Osteoblast (primary cell): ENCODE data around the gene CGB3. TPM values are rescaled to one million over a fixed set of nuclear protein-coding genes. Genes with fewer than 3 reads are reported as not detected.

ENCODE experiments used
- DNase-seq: peaks from one replicate; pipeline ENCODE4 v3.0.0; 2011; ENCODE audit warnings: low spot score, mixed read lengths; ENCODE audit not compliant: insufficient read length; ENCODE audit errors: missing footprints
- H2AFZ ChIP-seq: 2 replicates; pipeline ENCODE4 v1.6.0; 2011; ENCODE audit warnings: mild to moderate bottlenecking, low read length
- H3K27ac ChIP-seq: 2 replicates; pipeline ENCODE4 v1.5.1; 2011; ENCODE audit warnings: mild to moderate bottlenecking, low read depth, low read length, moderate library complexity
- H3K27me3 ChIP-seq: 2 replicates; pipeline ENCODE4 v1.6.0; 2012; ENCODE audit warnings: mild to moderate bottlenecking, control low read depth, inconsistent platforms, low read length, moderate library complexity; ENCODE audit not compliant: insufficient read depth
- H3K36me3 ChIP-seq: 2 replicates; pipeline ENCODE4 v1.5.1; 2011; ENCODE audit warnings: mild to moderate bottlenecking, low read length, control low read depth, moderate library complexity; ENCODE audit not compliant: insufficient read depth
- H3K4me1 ChIP-seq: 2 replicates; pipeline ENCODE4 v1.5.1; 2011; ENCODE audit warnings: mild to moderate bottlenecking, low read length, control low read depth, moderate library complexity; ENCODE audit not compliant: insufficient read depth
- H3K4me2 ChIP-seq: 2 replicates; pipeline ENCODE4 v1.6.0; 2011; ENCODE audit warnings: mild to moderate bottlenecking, low read length; ENCODE audit not compliant: insufficient read depth
- H3K4me3 ChIP-seq: fragments of 200-600 bp; sonication (generic); 3 replicates; pipeline ENCODE4 v1.5.1; 2012; ENCODE audit warnings: mild to moderate bottlenecking, low read length, inconsistent platforms; ENCODE audit not compliant: insufficient read depth
- H3K79me2 ChIP-seq: 2 replicates; pipeline ENCODE4 v1.6.0; 2012; ENCODE audit warnings: mild to moderate bottlenecking, low read length, control low read depth, inconsistent platforms; ENCODE audit not compliant: insufficient read depth
- H3K9me3 ChIP-seq: 2 replicates; pipeline ENCODE4 v1.5.1; 2011; ENCODE audit warnings: low read depth, low read length, control low read depth
- H4K20me1 ChIP-seq: 2 replicates; pipeline ENCODE4 v1.6.0; 2012; ENCODE audit warnings: mild to moderate bottlenecking, low read length, control low read depth; ENCODE audit not compliant: insufficient read depth
- total RNA-seq: library from RNA; depleted of rRNA; stranded (reverse); fragments of >200 nt; gene quantifications from 2 replicates; pipeline ENCODE4 v1.2.3, GENCODE V29; 2012
- TF ChIP-seq, protein P1 (sequence below): IDR thresholded peaks from 2 replicates; pipeline ENCODE4 v1.5.1; 2011; ENCODE audit warnings: mild to moderate bottlenecking, low read depth, low read length, moderate library complexity; ENCODE audit errors: extremely low read depth

Gene CGB3
- total RNA-seq, 1 donor = not detected

- TF ChIP-seq, protein P1, sequence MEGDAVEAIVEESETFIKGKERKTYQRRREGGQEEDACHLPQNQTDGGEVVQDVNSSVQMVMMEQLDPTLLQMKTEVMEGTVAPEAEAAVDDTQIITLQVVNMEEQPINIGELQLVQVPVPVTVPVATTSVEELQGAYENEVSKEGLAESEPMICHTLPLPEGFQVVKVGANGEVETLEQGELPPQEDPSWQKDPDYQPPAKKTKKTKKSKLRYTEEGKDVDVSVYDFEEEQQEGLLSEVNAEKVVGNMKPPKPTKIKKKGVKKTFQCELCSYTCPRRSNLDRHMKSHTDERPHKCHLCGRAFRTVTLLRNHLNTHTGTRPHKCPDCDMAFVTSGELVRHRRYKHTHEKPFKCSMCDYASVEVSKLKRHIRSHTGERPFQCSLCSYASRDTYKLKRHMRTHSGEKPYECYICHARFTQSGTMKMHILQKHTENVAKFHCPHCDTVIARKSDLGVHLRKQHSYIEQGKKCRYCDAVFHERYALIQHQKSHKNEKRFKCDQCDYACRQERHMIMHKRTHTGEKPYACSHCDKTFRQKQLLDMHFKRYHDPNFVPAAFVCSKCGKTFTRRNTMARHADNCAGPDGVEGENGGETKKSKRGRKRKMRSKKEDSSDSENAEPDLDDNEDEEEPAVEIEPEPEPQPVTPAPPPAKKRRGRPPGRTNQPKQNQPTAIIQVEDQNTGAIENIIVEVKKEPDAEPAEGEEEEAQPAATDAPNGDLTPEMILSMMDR = no peak
- peaks cover 10% of the 10 kb centered on the region for H4K20me1 ChIP-seq
- H2AFZ ChIP-seq = no peak overlapping the region
- H3K27ac ChIP-seq = no peak overlapping the region
- no peak overlapping the region for H3K4me2 ChIP-seq
- no peaks in the 10 kb centered on the region for H3K27me3 ChIP-seq
- peaks cover 3% of the 10 kb centered on the region for H3K4me1 ChIP-seq
- H3K36me3 ChIP-seq = peaks cover 35% of the 10 kb centered on the region
- no peaks in the 10 kb centered on the region for H3K9me3 ChIP-seq
- DNase-seq = peak; percentile 14
- peaks cover 17% of the 10 kb centered on the region for H3K79me2 ChIP-seq
- no peak overlapping the region for H3K4me3 ChIP-seq
Observed at GRCh38 chr19:48986211-48986610, 37.9 kb downstream of the CGB3 start.

DNA sequence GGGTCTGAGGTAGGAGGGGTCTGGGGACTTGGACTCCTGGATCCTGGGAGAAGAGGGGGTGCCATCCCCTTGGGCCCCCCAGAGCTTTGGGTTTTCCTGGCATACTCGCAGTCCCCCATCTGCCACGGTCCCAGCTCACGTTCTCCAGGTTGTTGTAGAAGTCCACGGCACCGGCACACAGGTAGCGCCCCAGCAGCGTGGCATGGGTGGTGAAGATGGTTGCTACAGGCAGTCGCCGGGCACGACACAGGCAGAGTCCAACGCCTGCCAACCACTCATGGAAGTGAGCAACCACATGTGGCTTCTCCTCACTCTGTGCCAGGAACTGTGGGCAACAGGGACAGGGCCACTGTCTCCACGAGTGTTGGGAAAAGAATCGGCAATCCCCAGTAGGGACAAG lies 38.4 kb downstream of the CGB3 start:
- no peak overlapping the region for H3K27ac ChIP-seq
- H2AFZ ChIP-seq = no peak overlapping the region
- peaks cover 6% of the 10 kb centered on the region for H4K20me1 ChIP-seq
- TF ChIP-seq, protein P1 = no peak
- H3K79me2 ChIP-seq = peaks cover 12% of the 10 kb centered on the region
- peak; percentile 22 for DNase-seq
- no peak overlapping the region for H3K4me2 ChIP-seq
- no peaks in the 10 kb centered on the region for H3K9me3 ChIP-seq
- H3K4me3 ChIP-seq = no peak overlapping the region
- no peaks in the 10 kb centered on the region for H3K27me3 ChIP-seq
- peaks cover 35% of the 10 kb centered on the region for H3K36me3 ChIP-seq
- peaks cover 3% of the 10 kb centered on the region for H3K4me1 ChIP-seq

- Histone ChIP-seq H3K79me2 (no peaks in the 10 kb centered on the region), H3K9me3 (no peaks in the 10 kb centered on the region), H3K36me3 (peaks cover 32% of the 10 kb centered on the region), H3K4me3 (no peak overlapping the region), H3K27ac (no peak overlapping the region), H2AFZ (no peak overlapping the region), H3K27me3 (no peaks in the 10 kb centered on the region), H3K4me2 (no peak overlapping the region), H3K4me1 (peaks cover 2% of the 10 kb centered on the region), H4K20me1 (peaks cover 3% of the 10 kb centered on the region)
- TF ChIP-seq, protein P1 = no peak
- DNase-seq = peak; percentile 49
Observed at GRCh38 chr19:48982280-48982679, 41.9 kb downstream of the CGB3 start.

DNA sequence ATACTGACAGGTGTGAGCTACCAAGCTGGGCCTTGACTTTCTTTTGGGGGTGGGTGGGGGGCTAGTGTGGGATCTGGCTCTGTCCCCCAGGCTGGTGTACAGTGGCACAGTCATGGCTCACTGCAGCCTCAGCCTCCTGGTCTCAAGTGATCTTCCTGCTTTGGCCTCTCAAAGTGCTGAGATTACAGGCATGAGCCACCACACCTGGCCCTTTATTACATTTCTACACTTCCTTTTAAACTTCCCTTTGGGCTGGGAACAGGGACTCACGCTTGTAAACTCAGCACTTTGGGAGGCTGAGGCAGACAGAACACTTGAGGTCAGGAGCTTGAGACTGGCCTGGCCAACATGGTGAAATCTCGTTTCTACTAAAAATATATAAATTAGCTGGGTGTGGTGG lies 47.1 kb downstream of the CGB3 start:
- H3K4me3 ChIP-seq = no peak overlapping the region
- H3K4me2 ChIP-seq = no peak overlapping the region
- H3K79me2 ChIP-seq = no peaks in the 10 kb centered on the region
- H2AFZ ChIP-seq = no peak overlapping the region
- no peaks in the 10 kb centered on the region for H3K27me3 ChIP-seq
- peaks cover 2% of the 10 kb centered on the region for H3K4me1 ChIP-seq
- H3K27ac ChIP-seq = no peak overlapping the region
- DNase-seq = no peak
- H3K9me3 ChIP-seq = no peaks in the 10 kb centered on the region
- no peaks in the 10 kb centered on the region for H4K20me1 ChIP-seq
- peaks cover 30% of the 10 kb centered on the region for H3K36me3 ChIP-seq
- TF ChIP-seq, protein P1 = no peak
